Measurements from ENCODE around the gene ULBP2. TPM values are rescaled to one million over a fixed set of nuclear protein-coding genes. Genes with fewer than 3 reads are reported as not detected.
A peak's percentile ranks its signal among the peaks of the same experiment; 100 is the strongest.
"Not testable (repeated sequence)": the region's sequence is repeated elsewhere in the genome, so short reads cannot be mapped to it uniquely, and the experiment has no call there.

Gene ULBP2
- total RNA-seq, 5 donors from 2014 or later (not counting 1 experiment from before 2014, with no cell fraction given) = 0.20 to 3.9 (median 1.6) TPM; not detected in 2

- CTCF ChIA-PET = no interaction called here
- ATAC-seq (replicated peaks in 1 of 4) = no peak
- POLR2A ChIA-PET = no interaction called here
These were observed 631 bp downstream of the ULBP2 start for GRCh38 chr6:149942461-149942829.

GRCh38 chr6:149943321-149943720 lies 1.5 kb downstream of the ULBP2 start:
- H3K36me3 ChIP-seq (ENCODE audit: control insufficient read depth in 2 of 2, extremely low read depth in 1 of 2, insufficient read depth in 1 of 2, low read length in 1 of 2); H3K4me3 ChIP-seq (ENCODE audit: control insufficient read depth in 1 of 2, extremely low read depth in 1 of 2, low read length in 1 of 2); ATAC-seq (replicated peaks in 1 of 4); H3K27ac ChIP-seq (ENCODE audit: low read length); H3K36me3 Mint-ChIP-seq; H3K9me3 Mint-ChIP-seq; CTCF ChIA-PET; POLR2A ChIA-PET; H3K9me3 ChIP-seq; DNase-seq; H3K27ac Mint-ChIP-seq: not testable (repeated sequence)
- H3K4me1 Mint-ChIP-seq = peaks cover 23 to 39% (median 30%) of the 10 kb centered on the region in 3 donors
- peak overlapping the region; percentile 28 to 93 (median 91) for H3K4me3 Mint-ChIP-seq
- H3K27me3 Mint-ChIP-seq = peaks cover 24 to 37% of the 10 kb centered on the region in 2 donors
- Histone ChIP-seq H3K4me1 (ENCODE audit: control insufficient read depth in 1 of 2, extremely low read depth in 1 of 2, insufficient read depth in 2 of 2, low read length in 2 of 2) (peaks cover 0 to 29% of the 10 kb centered on the region in 2 experiments), H3K27me3 (replicated peaks in 1 of 2; ENCODE audit: control insufficient read depth in 2 of 2, extremely low read depth in 1 of 2, insufficient read depth in 2 of 2, low read length in 1 of 2) (peaks cover 7 to 44% of the 10 kb centered on the region in 2 experiments)
- 66% methylated on average over 3 of the region's 5 CpGs for WGBS (ENCODE audit: insufficient coverage)

More at GRCh38 chr6:149942461-149942829, 631 bp downstream of the ULBP2 start:
- Mint-ChIP-seq H3K27ac (no peak overlapping the region), H3K4me1 (peaks cover 30 to 45% (median 34%) of the 10 kb centered on the region in 3 donors), H3K36me3 (no peaks in the 10 kb centered on the region), H3K4me3 (peak overlapping the region; percentile 91 to 93 (median 91)), H3K9me3 (no peaks in the 10 kb centered on the region), H3K27me3 (peaks cover 22 to 38% of the 10 kb centered on the region in 2 donors)
- WGBS (ENCODE audit: insufficient coverage) = 35% methylated on average over 11 of the region's 13 CpGs
- H3K27ac ChIP-seq (ENCODE audit: low read length) = no peak overlapping the region
- no peaks in the 10 kb centered on the region for H3K36me3 ChIP-seq (ENCODE audit: control insufficient read depth in 2 of 2, extremely low read depth in 1 of 2, insufficient read depth in 1 of 2, low read length in 1 of 2)
- H3K4me3 ChIP-seq (ENCODE audit: control insufficient read depth in 1 of 2, extremely low read depth in 1 of 2, low read length in 1 of 2) = peak overlapping the region; percentile 66 to 74
- no peaks in the 10 kb centered on the region for H3K9me3 ChIP-seq
- H3K4me1 ChIP-seq (ENCODE audit: control insufficient read depth in 1 of 2, extremely low read depth in 1 of 2, insufficient read depth in 2 of 2, low read length in 2 of 2) = peaks cover 0 to 38% of the 10 kb centered on the region in 2 experiments
- H3K27me3 ChIP-seq (replicated peaks in 1 of 2; ENCODE audit: control insufficient read depth in 2 of 2, extremely low read depth in 1 of 2, insufficient read depth in 2 of 2, low read length in 1 of 2) = peaks cover 10 to 47% of the 10 kb centered on the region in 2 experiments
- DNase-seq = no peak

GRCh38 chr6:149945276-149945675 lies 3.5 kb downstream of the ULBP2 start:
- CTCF ChIA-PET = not testable (repeated sequence)

GRCh38 chr6:149946631-149947030 lies 4.8 kb downstream of the ULBP2 start:
- H3K4me1 ChIP-seq (ENCODE audit: control insufficient read depth in 1 of 2, extremely low read depth in 1 of 2, insufficient read depth in 2 of 2, low read length in 2 of 2); H3K9me3 Mint-ChIP-seq; H3K27ac Mint-ChIP-seq; H3K27ac ChIP-seq (ENCODE audit: low read length); H3K4me3 ChIP-seq (ENCODE audit: control insufficient read depth in 1 of 2, extremely low read depth in 1 of 2, low read length in 1 of 2); H3K36me3 Mint-ChIP-seq; H3K9me3 ChIP-seq; H3K4me3 Mint-ChIP-seq; H3K36me3 ChIP-seq (ENCODE audit: control insufficient read depth in 2 of 2, extremely low read depth in 1 of 2, insufficient read depth in 1 of 2, low read length in 1 of 2); CTCF ChIA-PET; DNase-seq; POLR2A ChIA-PET; ATAC-seq (replicated peaks in 1 of 4): not testable (repeated sequence)
- peaks cover 27 to 39% of the 10 kb centered on the region in 2 donors for H3K27me3 Mint-ChIP-seq
- H3K4me1 Mint-ChIP-seq = peaks cover 6 to 12% (median 8%) of the 10 kb centered on the region in 3 donors
- peaks cover 4 to 33% of the 10 kb centered on the region in 2 experiments for H3K27me3 ChIP-seq (replicated peaks in 1 of 2; ENCODE audit: control insufficient read depth in 2 of 2, extremely low read depth in 1 of 2, insufficient read depth in 2 of 2, low read length in 1 of 2)
- 70% methylated on average over 5 of the region's 7 CpGs for WGBS (ENCODE audit: insufficient coverage)

More at GRCh38 chr6:149945276-149945675, 3.5 kb downstream of the ULBP2 start:
- H3K27ac ChIP-seq (ENCODE audit: low read length); H3K27ac Mint-ChIP-seq; H3K4me3 Mint-ChIP-seq; H3K36me3 Mint-ChIP-seq; H3K4me3 ChIP-seq (ENCODE audit: control insufficient read depth in 1 of 2, extremely low read depth in 1 of 2, low read length in 1 of 2); H3K9me3 Mint-ChIP-seq; ATAC-seq (replicated peaks in 1 of 4); DNase-seq; H3K36me3 ChIP-seq (ENCODE audit: control insufficient read depth in 2 of 2, extremely low read depth in 1 of 2, insufficient read depth in 1 of 2, low read length in 1 of 2); POLR2A ChIA-PET; H3K9me3 ChIP-seq: not testable (repeated sequence)
- H3K27me3 ChIP-seq (replicated peaks in 1 of 2; ENCODE audit: control insufficient read depth in 2 of 2, extremely low read depth in 1 of 2, insufficient read depth in 2 of 2, low read length in 1 of 2) = peaks cover 4 to 33% of the 10 kb centered on the region in 2 experiments
- Mint-ChIP-seq H3K4me1 (peaks cover 13 to 23% (median 16%) of the 10 kb centered on the region in 3 donors), H3K27me3 (peaks cover 18 to 30% of the 10 kb centered on the region in 2 donors)
- peaks cover 0 to 18% of the 10 kb centered on the region in 2 experiments for H3K4me1 ChIP-seq (ENCODE audit: control insufficient read depth in 1 of 2, extremely low read depth in 1 of 2, insufficient read depth in 2 of 2, low read length in 2 of 2)
- WGBS (ENCODE audit: insufficient coverage) = no CpG with 5 or more reads among the region's 6 CpGs

- POLR2A ChIA-PET; ATAC-seq (replicated peaks in 1 of 4); H3K36me3 Mint-ChIP-seq; H3K4me3 Mint-ChIP-seq; H3K4me1 ChIP-seq (ENCODE audit: control insufficient read depth in 1 of 2, extremely low read depth in 1 of 2, insufficient read depth in 2 of 2, low read length in 2 of 2); H3K4me3 ChIP-seq (ENCODE audit: control insufficient read depth in 1 of 2, extremely low read depth in 1 of 2, low read length in 1 of 2); H3K27ac ChIP-seq (ENCODE audit: low read length); H3K36me3 ChIP-seq (ENCODE audit: control insufficient read depth in 2 of 2, extremely low read depth in 1 of 2, insufficient read depth in 1 of 2, low read length in 1 of 2); H3K9me3 Mint-ChIP-seq; H3K9me3 ChIP-seq; CTCF ChIA-PET; H3K27ac Mint-ChIP-seq; DNase-seq; H3K4me1 Mint-ChIP-seq: not testable (repeated sequence)
- no CpG with 5 or more reads among the region's 1 CpG for WGBS (ENCODE audit: insufficient coverage)
- peaks cover 9 to 31% of the 10 kb centered on the region in 2 experiments for H3K27me3 ChIP-seq (replicated peaks in 1 of 2; ENCODE audit: control insufficient read depth in 2 of 2, extremely low read depth in 1 of 2, insufficient read depth in 2 of 2, low read length in 1 of 2)
- peaks cover 36 to 46% of the 10 kb centered on the region in 2 donors for H3K27me3 Mint-ChIP-seq
These were observed 5.7 kb downstream of the ULBP2 start for GRCh38 chr6:149947533-149947932.

- Mint-ChIP-seq H3K36me3 (no peaks in the 10 kb centered on the region), H3K27me3 (peaks cover 41 to 50% of the 10 kb centered on the region in 2 donors), H3K4me3 (no peak overlapping the region), H3K27ac (no peak overlapping the region), H3K4me1 (peaks cover 0 to 2% (median 0%) of the 10 kb centered on the region in 3 donors), H3K9me3 (no peaks in the 10 kb centered on the region)
- ATAC-seq (replicated peaks in 1 of 4) (no peak), DNase-seq (no peak)
- Histone ChIP-seq H3K27ac (ENCODE audit: low read length) (no peak overlapping the region), H3K4me3 (ENCODE audit: control insufficient read depth in 1 of 2, extremely low read depth in 1 of 2, low read length in 1 of 2) (no peak overlapping the region), H3K4me1 (ENCODE audit: control insufficient read depth in 1 of 2, extremely low read depth in 1 of 2, insufficient read depth in 2 of 2, low read length in 2 of 2) (no peaks in the 10 kb centered on the region), H3K36me3 (ENCODE audit: control insufficient read depth in 2 of 2, extremely low read depth in 1 of 2, insufficient read depth in 1 of 2, low read length in 1 of 2) (no peaks in the 10 kb centered on the region), H3K9me3 (no peaks in the 10 kb centered on the region), H3K27me3 (replicated peaks in 1 of 2; ENCODE audit: control insufficient read depth in 2 of 2, extremely low read depth in 1 of 2, insufficient read depth in 2 of 2, low read length in 1 of 2) (peaks cover 11 to 33% of the 10 kb centered on the region in 2 experiments)
- POLR2A ChIA-PET = no interaction called here
- WGBS (ENCODE audit: insufficient coverage) = no CpG with 5 or more reads among the region's 1 CpG
- CTCF ChIA-PET = interaction anchor here in 1 of 2 donors (0.6 kb wide), 1 partner anchor 58 kb away, joined by 3 read pairs; no protein-coding TSS in a partner anchor
These were observed 6.2 kb downstream of the ULBP2 start for GRCh38 chr6:149948011-149948410.
